ENCODE results near the gene SHANK1.

DNA sequence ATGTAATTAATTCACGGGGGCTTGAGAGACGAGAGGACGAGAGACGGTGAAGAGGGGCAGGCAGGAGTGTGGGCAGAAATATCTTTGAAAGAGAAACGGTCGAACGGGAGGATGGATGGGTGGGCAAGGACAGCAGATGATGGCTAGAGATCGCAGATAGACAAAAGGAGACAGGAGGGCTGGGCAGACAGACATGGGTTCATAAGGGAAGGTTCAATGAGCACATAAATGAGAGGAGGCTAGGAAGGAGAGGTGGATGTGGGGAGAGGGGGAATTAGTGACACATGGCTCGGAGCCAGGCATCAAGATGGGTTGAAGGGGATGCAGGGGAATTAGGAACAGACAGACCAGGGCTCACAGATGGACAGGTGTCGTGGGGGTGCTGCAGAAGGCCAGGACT is 81.0 kb downstream of the SHANK1 start:
- TF ChIP-seq, protein P1, sequence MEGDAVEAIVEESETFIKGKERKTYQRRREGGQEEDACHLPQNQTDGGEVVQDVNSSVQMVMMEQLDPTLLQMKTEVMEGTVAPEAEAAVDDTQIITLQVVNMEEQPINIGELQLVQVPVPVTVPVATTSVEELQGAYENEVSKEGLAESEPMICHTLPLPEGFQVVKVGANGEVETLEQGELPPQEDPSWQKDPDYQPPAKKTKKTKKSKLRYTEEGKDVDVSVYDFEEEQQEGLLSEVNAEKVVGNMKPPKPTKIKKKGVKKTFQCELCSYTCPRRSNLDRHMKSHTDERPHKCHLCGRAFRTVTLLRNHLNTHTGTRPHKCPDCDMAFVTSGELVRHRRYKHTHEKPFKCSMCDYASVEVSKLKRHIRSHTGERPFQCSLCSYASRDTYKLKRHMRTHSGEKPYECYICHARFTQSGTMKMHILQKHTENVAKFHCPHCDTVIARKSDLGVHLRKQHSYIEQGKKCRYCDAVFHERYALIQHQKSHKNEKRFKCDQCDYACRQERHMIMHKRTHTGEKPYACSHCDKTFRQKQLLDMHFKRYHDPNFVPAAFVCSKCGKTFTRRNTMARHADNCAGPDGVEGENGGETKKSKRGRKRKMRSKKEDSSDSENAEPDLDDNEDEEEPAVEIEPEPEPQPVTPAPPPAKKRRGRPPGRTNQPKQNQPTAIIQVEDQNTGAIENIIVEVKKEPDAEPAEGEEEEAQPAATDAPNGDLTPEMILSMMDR (IDR thresholded peaks at IDR 0.05), result no peak
- no peak for TF ChIP-seq POLR2A (IDR thresholded peaks at IDR 0.05)
- TF ChIP-seq EP300 (IDR thresholded peaks at IDR 0.05; ENCODE audit: low read depth), result no peak
